Transverse colon (tissue), 4 donors: ENCODE results near the gene WDFY2. TPM values are rescaled to one million over a fixed set of nuclear protein-coding genes. Genes with fewer than 3 reads are reported as not detected.

Experiments used
- DNase-seq: peaks from one replicate; pipeline ENCODE4 v3.0.0-alpha.2; 2019
- H3K27ac ChIP-seq, 4 donors: fragments of 200-600 bp; sonication (generic); 2 replicates each; pipeline ENCODE4 v1.5.1; 2016 to 2018; ENCODE audit warnings: inconsistent platforms in 4 of 4
- H3K27me3 ChIP-seq: fragments of 200-600 bp; sonication (generic); 2 replicates; pipeline ENCODE4 v1.5.1; 2017; ENCODE audit warnings: inconsistent platforms
- H3K36me3 ChIP-seq, 4 donors: fragments of 200-600 bp; sonication (generic); 2 replicates each; pipeline ENCODE4 v1.5.1; 2017 to 2019; ENCODE audit warnings: inconsistent platforms in 4 of 4
- H3K4me1 ChIP-seq, 4 donors: fragments of 200-600 bp; sonication (generic); 2 replicates each; pipeline ENCODE4 v1.5.1; 2017 to 2020; ENCODE audit warnings: inconsistent platforms in 4 of 4
- H3K4me3 ChIP-seq, 4 donors: fragments of 200-600 bp; sonication (generic); 1 replicate in 1 of 4; 2 replicates in 3 of 4; pipeline versions ENCODE4 v1.5.1 to v1.6.1; 2017 to 2019; ENCODE audit warnings: inconsistent platforms in 4 of 4
- H3K9me3 ChIP-seq, 2 donors: fragments of 200-600 bp; sonication (generic); 2 replicates each; pipeline ENCODE4 v1.5.1; 2017 to 2019; ENCODE audit warnings: inconsistent platforms in 2 of 2
- CTCF ChIP-seq, 5 experiments: fragments of 200-600 bp in 3 of 5; fragments of 450-650 bp in 2 of 5; sonication (generic) in 3 of 5; IDR thresholded peaks; 1 replicate in 2 of 5; 2 replicates in 3 of 5; pipeline ENCODE4 v1.5.1; 2016 to 2017; ENCODE audit warnings: antibody characterized with exemption in 5 of 5, inconsistent platforms in 3 of 5, mild to moderate bottlenecking in 2 of 5, moderate library complexity in 1 of 5
- EP300 ChIP-seq: sonication (generic); formaldehyde crosslinking; IDR thresholded peaks from one replicate; pipeline ENCODE4 v1.6.1; 2017; ENCODE audit warnings: antibody characterized with exemption, low read depth
- POLR2A ChIP-seq: fragments of 450-650 bp; IDR thresholded peaks from one replicate; pipeline ENCODE4 v1.6.1; 2016; ENCODE audit warnings: antibody characterized with exemption, mild to moderate bottlenecking, moderate library complexity
- POLR2AphosphoS5 ChIP-seq, 3 donors: sonication (generic); formaldehyde crosslinking; IDR thresholded peaks; one replicate each; pipeline ENCODE4 v1.6.1; 2016; ENCODE audit warnings: antibody characterized with exemption in 3 of 3
- WGBS, 2 donors: methylation state at CpG; one replicate each; pipeline ENCODE4 v1.1.5; 2018; ENCODE audit warnings: low coverage in 1 of 2; 5-methylcytosine and 5-hydroxymethylcytosine counted together
- in situ Hi-C, 4 donors: fragments of 200-750 bp; cut with MboI; loops; one replicate each; pipeline versions ENCODE4 v1.15.0 to v1.15.1; 2017; ENCODE audit warnings: low sequenced_read_pairs in 3 of 4, low pct_ligation_motif_present in 1 of 4, low pct_unique_long_range_greater_than_20kb in 1 of 4
- intact Hi-C: fragments of 100-400 bp; cut with DNase I; formaldehyde crosslinking; loops from one replicate; pipeline ENCODE4 v1.15.1; 2023; ENCODE audit warnings: low total_unique reads
- total RNA-seq, 4 donors: library from RNA; depleted of rRNA; stranded (reverse); fragments of >200 nt; gene quantifications; one replicate each; pipeline ENCODE4 v1.1.0, GENCODE V29; 2016

WDFY2 gene
- total RNA-seq, 4 donors from 2014 or later: 2.4 to 12.3 (median 6.7) TPM

- Histone ChIP-seq H3K9me3 (no peaks in the 10 kb centered on the region), H3K4me3 (no peak overlapping the region), H3K4me1 (peaks cover 0 to 9% (median 0%) of the 10 kb centered on the region in 4 donors), H3K27me3 (no peaks in the 10 kb centered on the region), H3K27ac (no peak overlapping the region), H3K36me3 (no peaks in the 10 kb centered on the region)
- TF ChIP-seq EP300: no peak
- no peak for TF ChIP-seq POLR2A
- intact Hi-C loops (no loop called here), in situ Hi-C loops (no loop called here)
- DNase-seq: no peak
Observed at GRCh38 chr13:51724721-51725120, 140.5 kb downstream of the WDFY2 start.

GRCh38 chr13:51726446-51727193 lies 142.4 kb downstream of the WDFY2 start:
- H3K9me3 ChIP-seq: no peaks in the 10 kb centered on the region
- H3K4me1 ChIP-seq: peaks cover 0 to 19% (median 4%) of the 10 kb centered on the region in 4 donors
- DNase-seq: no peak
- in situ Hi-C loops (no loop called here), intact Hi-C loops (no loop called here)
- no peaks in the 10 kb centered on the region for H3K36me3 ChIP-seq
- WGBS, 2 donors: 70 to 100% methylated on average over 1 to 3 of the region's 3 CpGs
- H3K4me3 ChIP-seq: no peak overlapping the region
- H3K27ac ChIP-seq: no peak overlapping the region
- no peaks in the 10 kb centered on the region for H3K27me3 ChIP-seq
- no peak for TF ChIP-seq POLR2A
- no peak for TF ChIP-seq CTCF (IDR thresholded peaks at IDR 0.05)
- no peak for TF ChIP-seq POLR2AphosphoS5 (IDR thresholded peaks at IDR 0.05)
- TF ChIP-seq EP300: no peak

- no peaks in the 10 kb centered on the region for H3K36me3 ChIP-seq
- no peak overlapping the region for H3K4me3 ChIP-seq
- TF ChIP-seq CTCF (IDR thresholded peaks at IDR 0.05) (no peak), EP300 (no peak)
- H3K9me3 ChIP-seq: no peaks in the 10 kb centered on the region
- H3K4me1 ChIP-seq: peaks cover 0 to 22% (median 4%) of the 10 kb centered on the region in 4 donors
- in situ Hi-C loops (no loop called here), intact Hi-C loops (no loop called here)
- WGBS, 2 donors: 89 to 90% methylated on average over 8 of the region's 8 CpGs
- H3K27ac ChIP-seq: no peak overlapping the region
- no peaks in the 10 kb centered on the region for H3K27me3 ChIP-seq
- DNase-seq: no peak
Observed at GRCh38 chr13:51727634-51728274, 143.5 kb downstream of the WDFY2 start.

- DNase-seq: no peak
- WGBS, 2 donors: 81 to 82% methylated on average over 4 of the region's 4 CpGs
- no peak overlapping the region for H3K4me3 ChIP-seq
- in situ Hi-C loops (no loop called here), intact Hi-C loops (no loop called here)
- no peaks in the 10 kb centered on the region for H3K27me3 ChIP-seq
- H3K36me3 ChIP-seq: no peaks in the 10 kb centered on the region
- peaks cover 0 to 22% (median 4%) of the 10 kb centered on the region in 4 donors for H3K4me1 ChIP-seq
- H3K9me3 ChIP-seq: no peaks in the 10 kb centered on the region
- TF ChIP-seq POLR2AphosphoS5 (IDR thresholded peaks at IDR 0.05) (no peak), POLR2A (no peak), CTCF (IDR thresholded peaks at IDR 0.05) (no peak), EP300 (no peak)
- no peak overlapping the region for H3K27ac ChIP-seq
Observed at GRCh38 chr13:51728275-51728673, 144.0 kb downstream of the WDFY2 start.
